ENCODE measurements around the gene TPD52L1.

TPD52L1 gene

DNA sequence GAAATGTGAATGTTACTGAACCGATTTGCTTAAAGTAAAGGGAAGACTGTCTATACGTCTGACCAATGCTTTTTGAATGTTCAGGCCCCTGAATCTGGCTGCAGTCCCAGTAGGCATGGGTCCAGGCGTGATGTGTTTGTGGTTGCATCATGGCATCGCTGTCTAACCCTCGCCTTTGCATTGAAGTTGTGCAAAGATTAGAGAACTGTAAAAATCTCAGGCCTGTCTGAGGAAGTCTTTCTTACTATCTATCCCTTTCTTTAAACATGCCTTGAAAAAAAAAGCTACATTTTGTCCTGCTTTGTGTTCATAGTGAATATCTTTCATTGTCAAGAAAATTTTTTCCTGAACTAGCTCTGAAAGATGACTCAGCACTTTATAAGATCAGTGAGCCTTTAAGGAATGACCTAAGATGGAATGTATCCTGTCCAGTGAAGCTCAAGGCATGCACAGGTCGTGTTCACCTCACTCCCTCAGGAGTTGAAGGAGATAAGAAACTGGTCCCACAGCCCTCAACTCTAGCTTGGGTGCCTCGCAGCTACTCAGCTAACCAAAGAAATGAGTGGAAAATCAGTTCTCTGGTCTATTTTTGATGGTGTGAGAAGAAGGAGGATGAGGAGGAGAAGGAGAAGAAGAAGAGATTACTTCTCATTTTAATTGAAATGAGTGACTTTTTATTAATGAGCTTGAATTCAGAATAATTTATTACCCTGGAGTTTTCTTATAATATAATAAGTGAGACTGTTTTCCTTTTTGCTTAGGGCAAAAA, 48.6 kb downstream of the TPD52L1 start:
- Histone ChIP-seq H3K27ac (no peak overlapping the region), H3K4me3 (ENCODE audit: low read depth, low read length) (no peak overlapping the region), H3K9me3 (ENCODE audit: severe bottlenecking) (no peaks in the 10 kb centered on the region), H3K27me3 (ENCODE audit: insufficient read depth, low read depth, severe bottlenecking) (no peaks in the 10 kb centered on the region), H3K36me3 (no peaks in the 10 kb centered on the region)
- TF ChIP-seq CTCF (IDR thresholded peaks at IDR 0.05; ENCODE audit: low read depth, low read length): no peak
- DNase-seq: no peak

- no peak for DNase-seq
These were observed 49.8 kb downstream of the TPD52L1 start for GRCh38 chr6:125203395-125203794.

DNA sequence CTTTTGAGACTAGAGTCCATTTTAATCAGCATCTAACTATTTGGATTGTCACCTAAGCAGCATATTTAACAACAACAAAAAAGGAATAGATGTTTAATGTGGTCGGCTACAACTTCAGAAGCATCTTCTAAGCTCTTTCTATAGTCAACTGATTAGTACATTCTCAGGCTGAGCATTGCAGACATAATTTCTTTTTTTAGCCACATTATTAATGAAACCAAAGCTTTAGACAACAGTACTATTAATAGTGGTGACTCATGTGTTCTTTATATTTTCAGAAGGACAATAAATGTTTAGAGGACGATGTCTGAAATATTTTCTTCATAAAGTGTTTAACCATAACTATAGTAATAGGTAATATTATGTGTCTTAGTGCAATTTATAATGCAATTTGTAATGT, 52.4 kb downstream of the TPD52L1 start:
- DNase-seq: no peak
- Histone ChIP-seq H3K27ac (no peak overlapping the region), H3K27me3 (ENCODE audit: insufficient read depth, low read depth, severe bottlenecking) (no peaks in the 10 kb centered on the region), H3K36me3 (no peaks in the 10 kb centered on the region), H3K9me3 (ENCODE audit: severe bottlenecking) (no peaks in the 10 kb centered on the region), H3K4me3 (ENCODE audit: low read depth, low read length) (no peak overlapping the region)
- TF ChIP-seq CTCF (IDR thresholded peaks at IDR 0.05; ENCODE audit: low read depth, low read length): no peak

More at GRCh38 chr6:125203395-125203794, 49.8 kb downstream of the TPD52L1 start:
- no peak for TF ChIP-seq CTCF (IDR thresholded peaks at IDR 0.05; ENCODE audit: low read depth, low read length)
- H3K27me3 ChIP-seq (ENCODE audit: insufficient read depth, low read depth, severe bottlenecking): no peaks in the 10 kb centered on the region
- no peaks in the 10 kb centered on the region for H3K36me3 ChIP-seq
- no peak overlapping the region for H3K27ac ChIP-seq
- no peak overlapping the region for H3K4me3 ChIP-seq (ENCODE audit: low read depth, low read length)
- H3K9me3 ChIP-seq (ENCODE audit: severe bottlenecking): no peaks in the 10 kb centered on the region

- no peak for DNase-seq
- no peaks in the 10 kb centered on the region for H3K9me3 ChIP-seq (ENCODE audit: severe bottlenecking)
- H3K27me3 ChIP-seq (ENCODE audit: insufficient read depth, low read depth, severe bottlenecking): no peaks in the 10 kb centered on the region
- no peak for TF ChIP-seq CTCF (IDR thresholded peaks at IDR 0.05; ENCODE audit: low read depth, low read length)
- no peak overlapping the region for H3K4me3 ChIP-seq (ENCODE audit: low read depth, low read length)
- H3K36me3 ChIP-seq: no peaks in the 10 kb centered on the region
- no peak overlapping the region for H3K27ac ChIP-seq
These were observed 52.8 kb downstream of the TPD52L1 start for GRCh38 chr6:125206389-125206788.

- DNase-seq: no peak
- H3K4me3 ChIP-seq (ENCODE audit: low read depth, low read length): no peak overlapping the region
- H3K27ac ChIP-seq: no peak overlapping the region
- H3K9me3 ChIP-seq (ENCODE audit: severe bottlenecking): no peaks in the 10 kb centered on the region
- H3K27me3 ChIP-seq (ENCODE audit: insufficient read depth, low read depth, severe bottlenecking): no peaks in the 10 kb centered on the region
- no peaks in the 10 kb centered on the region for H3K36me3 ChIP-seq
- no peak for TF ChIP-seq CTCF (IDR thresholded peaks at IDR 0.05; ENCODE audit: low read depth, low read length)
These were observed 54.4 kb downstream of the TPD52L1 start for GRCh38 chr6:125207956-125208355.
